ENCODE results near the gene ALDH16A1. TPM values are rescaled to one million over a fixed set of nuclear protein-coding genes. Genes with fewer than 3 reads are reported as not detected.

ALDH16A1 gene
- total and polyA plus RNA-seq, 2 donors (not counting 1 experiment from before 2014, with no cell fraction given) = 65.8 to 105 TPM

GRCh38 chr19:49475995-49476880 is 23.2 kb downstream of the ALDH16A1 start:
- ChIA-PET POLR2A (interaction anchor here (0.5 to 0.6 kb wide), 2 partner anchors 18 to 34 kb away, joined by 3 to 6 read pairs; no protein-coding TSS in a partner anchor), CTCF (interaction anchor here (0.8 to 2.1 kb wide), 12 partner anchors 20 to 250 kb away, joined by 3 to 13 read pairs (median 4); partner anchors contain the start of genes ALDH16A1 and RPS11)
- Histone ChIP-seq H3K9ac (ENCODE audit: low read length) (no peak overlapping the region), H3K4me3 (ENCODE audit: control extremely low read depth in 1 of 5, extremely low read depth in 1 of 5, insufficient read depth in 1 of 5, low read depth in 2 of 5, low read length in 4 of 5) (no peak overlapping the region), H3K79me2 (ENCODE audit: control insufficient read depth, insufficient read depth, low read length) (peaks cover 29% of the 10 kb centered on the region), H4K20me1 (ENCODE audit: control insufficient read depth, insufficient read depth, low read length, poor library complexity, severe bottlenecking) (no peaks in the 10 kb centered on the region), H3K36me3 (replicated peaks in 1 of 2; ENCODE audit: control extremely low read depth in 1 of 2, control insufficient read depth in 1 of 2, extremely low read depth in 1 of 2, insufficient read depth in 2 of 2, low read length in 1 of 2) (peaks cover 0 to 3% of the 10 kb centered on the region in 2 experiments), H3K4me1 (ENCODE audit: control insufficient read depth in 2 of 2, insufficient read depth in 2 of 2, low read length in 2 of 2) (peaks cover 26 to 51% of the 10 kb centered on the region in 2 donors), H2AFZ (ENCODE audit: insufficient read depth, low read depth, low read length, poor library complexity, severe bottlenecking) (no peak overlapping the region), H3K4me2 (replicated peaks; ENCODE audit: low read depth, low read length, poor library complexity, severe bottlenecking) (peak overlapping the region; percentile 20), H3K9me3 (ENCODE audit: control extremely low read depth in 1 of 3, control insufficient read depth in 2 of 3, insufficient read depth in 1 of 3, low read length in 2 of 3) (no peaks in the 10 kb centered on the region), H3K27me3 (replicated peaks in 1 of 4; ENCODE audit: control extremely low read depth in 1 of 4, control insufficient read depth in 3 of 4, insufficient read depth in 4 of 4, low read length in 3 of 4) (no peaks in the 10 kb centered on the region), H3K27ac (ENCODE audit: low read length in 2 of 2) (peak overlapping the region in 1 of 2 donors; percentile 12)
- H3K4me3 Mint-ChIP-seq = peak overlapping the region; percentile 50
- peak overlapping the region; percentile 75 for H3K27ac Mint-ChIP-seq
- no peaks in the 10 kb centered on the region for H3K9me3 Mint-ChIP-seq (ENCODE audit: insufficient read depth)
- no peaks in the 10 kb centered on the region for H3K27me3 Mint-ChIP-seq
- ATAC-seq (ENCODE audit: low read depth) = peak; percentile 22
- peak; percentile 61 for DNase-seq
- TF ChIP-seq CTCF (IDR thresholded peaks at IDR 0.05) (peak; percentile 50), EZH2 (IDR thresholded peaks at IDR 0.05; ENCODE audit: borderline replicate concordance, insufficient read depth, low read depth, low read length, poor library complexity, severe bottlenecking) (no peak)
- intact Hi-C loops (cut with micrococcal nuclease) = loop anchor here (2.0 to 10.0 kb wide), 2 partner anchors 249 to 841 kb away; partner anchors contain the start of gene DBP
- H3K4me1 Mint-ChIP-seq = peaks cover 40% of the 10 kb centered on the region
- 68% methylated on average over 21 of the region's 27 CpGs for WGBS (ENCODE audit: insufficient coverage)

Data from B cell (primary cell).